Esophagus muscularis mucosa (tissue), 4 donors: ENCODE data around the gene LINC01488. TPM values are rescaled to one million over a fixed set of nuclear protein-coding genes. Genes with fewer than 3 reads are reported as not detected.

Experiments used
- DNase-seq: peaks from one replicate; pipeline ENCODE4 v3.0.0-alpha.2; 2017; ENCODE audit errors: extremely low spot score
- H3K27ac ChIP-seq, 4 donors: fragments of 200-600 bp; sonication (generic); replicated peaks in 1 of 4; 1 replicate in 3 of 4; 2 replicates in 1 of 4; pipeline ENCODE4 v1.5.1; 2016 to 2019; ENCODE audit warnings: mild to moderate bottlenecking in 1 of 4
- H3K27me3 ChIP-seq, 4 donors: fragments of 200-600 bp; sonication (generic); one replicate each; pipeline versions ENCODE4 v1.5.1 to v1.6.0; 2016 to 2019
- H3K36me3 ChIP-seq, 4 donors: fragments of 200-600 bp; sonication (generic); one replicate each; pipeline ENCODE4 v1.5.1; 2016 to 2019
- H3K4me1 ChIP-seq, 4 donors: fragments of 200-600 bp; sonication (generic); one replicate each; pipeline ENCODE4 v1.5.1; 2016 to 2019
- H3K4me3 ChIP-seq, 4 donors: fragments of 200-600 bp; sonication (generic); 1 replicate in 2 of 4; 2 replicates in 2 of 4; pipeline ENCODE4 v1.5.1; 2016 to 2019; ENCODE audit warnings: mild to moderate bottlenecking in 4 of 4, moderate library complexity in 1 of 4
- H3K9me3 ChIP-seq, 4 donors: fragments of 200-600 bp; sonication (generic); 1 replicate in 3 of 4; 2 replicates in 1 of 4; pipeline ENCODE4 v1.5.1; 2016 to 2019
- CTCF ChIP-seq, 3 experiments: fragments of 200-600 bp in 2 of 3; fragments of 450-650 bp in 1 of 3; sonication (generic) in 2 of 3; IDR thresholded peaks; one replicate each; pipeline ENCODE4 v1.5.1; 2017 to 2019; ENCODE audit warnings: antibody characterized with exemption in 3 of 3, mild to moderate bottlenecking in 2 of 3, moderate library complexity in 1 of 3
- EP300 ChIP-seq: sonication (generic); formaldehyde crosslinking; IDR thresholded peaks from one replicate; pipeline ENCODE4 v1.6.1; 2017; ENCODE audit warnings: antibody characterized with exemption
- POLR2A ChIP-seq: fragments of 450-650 bp; IDR thresholded peaks from one replicate; pipeline ENCODE4 v1.6.1; 2017; ENCODE audit warnings: antibody characterized with exemption, moderate library complexity, mild to moderate bottlenecking, low read depth
- POLR2AphosphoS5 ChIP-seq, 2 donors: sonication (generic); formaldehyde crosslinking; IDR thresholded peaks; one replicate each; pipeline ENCODE4 v1.6.1; 2017; ENCODE audit warnings: antibody characterized with exemption in 2 of 2
- WGBS: methylation state at CpG from one replicate; pipeline ENCODE4 v1.1.5; 2018; 5-methylcytosine and 5-hydroxymethylcytosine counted together
- intact Hi-C: fragments of 100-400 bp; cut with DNase I; formaldehyde crosslinking; loops from one replicate; pipeline ENCODE4 v1.15.1; 2023
- total RNA-seq, 4 donors: library from RNA; depleted of rRNA; stranded (reverse); fragments of >200 nt; gene quantifications; one replicate each; pipeline versions ENCODE4 v1.1.0 to v1.2.1, GENCODE V29; 2016

The LINC01488 gene
- total RNA-seq, 4 donors from 2014 or later = not detected

- no peaks in the 10 kb centered on the region for H3K27me3 ChIP-seq
- no peak for TF ChIP-seq POLR2A
- no peak for TF ChIP-seq EP300
- TF ChIP-seq POLR2AphosphoS5 (IDR thresholded peaks at IDR 0.05) = no peak
- no peak for TF ChIP-seq CTCF (IDR thresholded peaks at IDR 0.05)
- H3K36me3 ChIP-seq = no peaks in the 10 kb centered on the region
- WGBS = 66% methylated on average over 13 of the region's 15 CpGs
- no peak overlapping the region for H3K27ac ChIP-seq
- intact Hi-C loops = no loop called here
- H3K4me3 ChIP-seq = no peak overlapping the region
- no peak for DNase-seq
- H3K9me3 ChIP-seq = no peaks in the 10 kb centered on the region
- H3K4me1 ChIP-seq = no peaks in the 10 kb centered on the region
Measured at GRCh38 chr11:69435161-69435986, 46.1 kb upstream of the LINC01488 start.

GRCh38 chr11:69436041-69436982 is 45.2 kb upstream of the LINC01488 start:
- DNase-seq = no peak
- H3K27me3 ChIP-seq = no peaks in the 10 kb centered on the region

GRCh38 chr11:69437001-69437875 is 44.2 kb upstream of the LINC01488 start:
- WGBS = 77% methylated on average over 13 of the region's 15 CpGs
- TF ChIP-seq POLR2A (no peak), EP300 (no peak), CTCF (IDR thresholded peaks at IDR 0.05) (no peak), POLR2AphosphoS5 (IDR thresholded peaks at IDR 0.05) (no peak)
- no peak for DNase-seq
- Histone ChIP-seq H3K27me3 (no peaks in the 10 kb centered on the region), H3K27ac (no peak overlapping the region), H3K4me3 (no peak overlapping the region), H3K4me1 (peaks cover 0 to 2% (median under 1%) of the 10 kb centered on the region in 4 donors), H3K36me3 (no peaks in the 10 kb centered on the region), H3K9me3 (no peaks in the 10 kb centered on the region)
- intact Hi-C loops = no loop called here

More at GRCh38 chr11:69436041-69436982, 45.2 kb upstream of the LINC01488 start:
- intact Hi-C loops = no loop called here
- Histone ChIP-seq H3K36me3 (no peaks in the 10 kb centered on the region), H3K9me3 (no peaks in the 10 kb centered on the region), H3K27ac (no peak overlapping the region), H3K4me1 (no peaks in the 10 kb centered on the region), H3K4me3 (no peak overlapping the region)
- WGBS = 93% methylated on average over 15 of the region's 22 CpGs
- TF ChIP-seq POLR2A (no peak), POLR2AphosphoS5 (IDR thresholded peaks at IDR 0.05) (no peak), EP300 (no peak), CTCF (IDR thresholded peaks at IDR 0.05) (no peak)

- H3K9me3 ChIP-seq = no peaks in the 10 kb centered on the region
- TF ChIP-seq CTCF (IDR thresholded peaks at IDR 0.05) (no peak), POLR2A (no peak), POLR2AphosphoS5 (IDR thresholded peaks at IDR 0.05) (no peak), EP300 (no peak)
- no peaks in the 10 kb centered on the region for H3K36me3 ChIP-seq
- peaks cover 4 to 8% (median 6%) of the 10 kb centered on the region in 4 donors for H3K4me1 ChIP-seq
- 75% methylated on average over 4 of the region's 9 CpGs for WGBS
- no peak overlapping the region for H3K4me3 ChIP-seq
- H3K27ac ChIP-seq = no peak overlapping the region
- no peak for DNase-seq
- H3K27me3 ChIP-seq = no peaks in the 10 kb centered on the region
- intact Hi-C loops = no loop called here
Measured at GRCh38 chr11:69437876-69438205, 43.6 kb upstream of the LINC01488 start.
